HFFc6 (cell line): ENCODE data around the gene OSTN. TPM values are rescaled to one million over a fixed set of nuclear protein-coding genes. Genes with fewer than 3 reads are reported as not detected.

Experiments
- DNase-seq: peaks from one replicate; pipeline ENCODE4 v3.0.0-alpha.2; 2018
- H3K27ac Mint-ChIP-seq: 2 replicates; pipeline ENCODE4 v1.8.0; 2020; ENCODE audit warnings: mild to moderate bottlenecking, mixed read lengths
- H3K27me3 Mint-ChIP-seq: 2 replicates; pipeline ENCODE4 v1.8.0; 2021; ENCODE audit warnings: mild to moderate bottlenecking, moderate library complexity, mixed read lengths; ENCODE audit not compliant: insufficient read depth
- H3K36me3 Mint-ChIP-seq: 2 replicates; pipeline ENCODE4 v1.8.0; 2021; ENCODE audit warnings: low read depth, mixed read lengths
- H3K4me1 Mint-ChIP-seq: 2 replicates; pipeline ENCODE4 v1.8.0; 2020; ENCODE audit warnings: low read depth, mixed read lengths
- H3K4me3 Mint-ChIP-seq: 2 replicates; pipeline ENCODE4 v1.8.0; 2020; ENCODE audit warnings: mild to moderate bottlenecking, moderate library complexity, mixed read lengths
- H3K9me3 Mint-ChIP-seq: 2 replicates; pipeline ENCODE4 v1.8.0; 2020; ENCODE audit warnings: mild to moderate bottlenecking, mixed read lengths
- CTCF ChIP-seq: fragments of 200-600 bp; sonication (generic); IDR thresholded peaks from 2 replicates; pipeline ENCODE4 v1.5.0; 2021; ENCODE audit warnings: antibody characterized with exemption, mild to moderate bottlenecking
- total RNA-seq, 6 experiments: library from RNA; stranded (reverse); fragmentation: NEBNext Ultra II Directional; extraction: Animal tissue kit (Norgen Biotek cat#: 25700); gene quantifications; 2 replicates in 1 of 6; 3 replicates in 5 of 6; pipeline ENCODE4 v1.2.3, GENCODE V29; 2021

The OSTN gene
- total RNA-seq, 6 experiments from 2014 or later, result 0.24 to 0.71 (median 0.34) TPM; not detected in 2

DNA sequence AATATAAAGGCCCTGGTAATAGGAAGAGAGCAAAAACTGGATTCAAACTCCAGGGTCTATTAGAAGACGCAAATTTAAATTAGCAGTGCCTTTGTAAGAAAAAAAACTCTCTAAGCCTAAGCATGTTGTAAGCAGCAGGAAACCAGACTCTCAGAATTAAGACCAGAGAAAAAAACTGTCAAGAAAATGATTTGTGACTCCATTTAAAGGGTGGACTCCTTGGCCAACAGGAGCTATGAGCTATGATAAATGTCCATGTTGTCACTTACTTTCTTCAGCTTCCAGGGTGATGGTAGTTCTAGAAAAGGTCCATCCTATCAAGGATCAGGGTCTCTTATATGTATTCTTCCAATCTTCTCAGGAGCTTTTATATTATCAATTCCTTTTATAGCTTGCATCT lies 95.2 kb downstream of the OSTN start:
- Mint-ChIP-seq H3K4me3 (no peak overlapping the region), H3K4me1 (peaks cover 11% of the 10 kb centered on the region), H3K9me3 (no peaks in the 10 kb centered on the region), H3K27ac (no peak overlapping the region), H3K36me3 (no peaks in the 10 kb centered on the region), H3K27me3 (no peaks in the 10 kb centered on the region)
- DNase-seq, result no peak
- TF ChIP-seq CTCF, result no peak

- Mint-ChIP-seq H3K27me3 (no peaks in the 10 kb centered on the region), H3K36me3 (no peaks in the 10 kb centered on the region), H3K4me3 (no peak overlapping the region), H3K27ac (no peak overlapping the region), H3K4me1 (peaks cover 7% of the 10 kb centered on the region), H3K9me3 (no peaks in the 10 kb centered on the region)
- DNase-seq, result no peak
- no peak for TF ChIP-seq CTCF
Measured at GRCh38 chr3:191296041-191296541, 97.0 kb downstream of the OSTN start.

DNA sequence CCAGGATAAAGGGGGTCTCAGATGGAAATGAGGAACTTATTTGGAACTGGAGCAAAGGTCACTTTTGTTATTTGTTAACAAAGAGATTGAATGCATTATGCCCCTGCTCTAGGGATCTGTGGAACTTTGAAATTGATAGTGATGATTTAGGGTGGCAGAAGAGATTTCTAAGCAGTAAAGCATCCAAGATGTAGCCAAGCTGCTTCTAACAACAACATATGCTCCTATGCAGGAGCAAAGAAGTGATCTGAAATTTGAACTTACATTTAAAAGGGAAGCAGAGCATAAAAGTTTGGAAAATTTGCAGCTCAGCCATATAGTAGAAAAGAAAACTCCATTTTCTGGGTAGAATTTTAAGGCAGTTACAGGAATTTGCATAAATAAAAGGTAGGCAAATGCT lies 99.8 kb downstream of the OSTN start:
- Mint-ChIP-seq H3K36me3 (no peaks in the 10 kb centered on the region), H3K4me1 (peaks cover 7% of the 10 kb centered on the region), H3K27me3 (no peaks in the 10 kb centered on the region), H3K9me3 (no peaks in the 10 kb centered on the region), H3K27ac (no peak overlapping the region), H3K4me3 (no peak overlapping the region)
- no peak for DNase-seq
- no peak for TF ChIP-seq CTCF

DNA sequence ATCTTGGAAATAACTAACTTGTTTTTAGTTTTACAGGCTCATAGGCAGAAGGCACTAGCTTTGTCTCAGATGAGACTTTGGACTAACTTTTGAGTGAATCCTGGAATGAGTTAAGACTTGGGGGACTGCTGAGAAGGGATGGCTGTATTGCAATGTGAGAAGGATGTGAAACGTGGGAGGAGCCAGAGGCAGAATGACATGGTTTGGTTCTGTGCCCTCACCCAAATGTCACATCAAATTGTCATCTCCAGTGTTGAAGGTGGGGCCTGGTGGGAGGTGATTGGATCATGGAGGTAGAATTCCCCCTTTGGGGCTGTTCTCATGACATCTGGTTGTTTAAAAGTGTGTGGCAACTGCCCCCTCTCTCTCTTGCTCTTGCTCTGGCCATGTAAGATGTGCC lies 101.4 kb downstream of the OSTN start:
- no peaks in the 10 kb centered on the region for H3K9me3 Mint-ChIP-seq
- no peaks in the 10 kb centered on the region for H3K36me3 Mint-ChIP-seq
- peaks cover 7% of the 10 kb centered on the region for H3K4me1 Mint-ChIP-seq
- H3K4me3 Mint-ChIP-seq, result no peak overlapping the region
- no peak for TF ChIP-seq CTCF
- no peaks in the 10 kb centered on the region for H3K27me3 Mint-ChIP-seq
- H3K27ac Mint-ChIP-seq, result no peak overlapping the region
- no peak for DNase-seq

GRCh38 chr3:191301017-191301416 lies 102.0 kb downstream of the OSTN start:
- TF ChIP-seq CTCF, result no peak
- no peak for DNase-seq
- no peaks in the 10 kb centered on the region for H3K9me3 Mint-ChIP-seq
- no peaks in the 10 kb centered on the region for H3K27me3 Mint-ChIP-seq
- H3K27ac Mint-ChIP-seq, result no peak overlapping the region
- H3K36me3 Mint-ChIP-seq, result no peaks in the 10 kb centered on the region
- H3K4me1 Mint-ChIP-seq, result peaks cover 7% of the 10 kb centered on the region
- no peak overlapping the region for H3K4me3 Mint-ChIP-seq
